Mammary epithelial cell (primary cell): ENCODE measurements around the gene KDM4B.

Experiments used
- EZH2 ChIP-seq: IDR thresholded peaks from 2 replicates; pipeline ENCODE4 v1.6.1; 2012; ENCODE audit warnings: low read length, inconsistent platforms, borderline replicate concordance
- TF ChIP-seq, protein P1 (sequence below), 2 donors: IDR thresholded peaks in 1 of 2; conservative IDR thresholded peaks in 1 of 2; 2 replicates each; pipeline ENCODE4 v1.5.1; 2011 to 2012; ENCODE audit warnings: inconsistent platforms in 2 of 2, low read length in 2 of 2, mild to moderate bottlenecking in 2 of 2, control low read depth in 1 of 2, low read depth in 1 of 2; ENCODE audit not compliant: insufficient read depth in 1 of 2; ENCODE audit errors: extremely low read depth in 1 of 2

DNA sequence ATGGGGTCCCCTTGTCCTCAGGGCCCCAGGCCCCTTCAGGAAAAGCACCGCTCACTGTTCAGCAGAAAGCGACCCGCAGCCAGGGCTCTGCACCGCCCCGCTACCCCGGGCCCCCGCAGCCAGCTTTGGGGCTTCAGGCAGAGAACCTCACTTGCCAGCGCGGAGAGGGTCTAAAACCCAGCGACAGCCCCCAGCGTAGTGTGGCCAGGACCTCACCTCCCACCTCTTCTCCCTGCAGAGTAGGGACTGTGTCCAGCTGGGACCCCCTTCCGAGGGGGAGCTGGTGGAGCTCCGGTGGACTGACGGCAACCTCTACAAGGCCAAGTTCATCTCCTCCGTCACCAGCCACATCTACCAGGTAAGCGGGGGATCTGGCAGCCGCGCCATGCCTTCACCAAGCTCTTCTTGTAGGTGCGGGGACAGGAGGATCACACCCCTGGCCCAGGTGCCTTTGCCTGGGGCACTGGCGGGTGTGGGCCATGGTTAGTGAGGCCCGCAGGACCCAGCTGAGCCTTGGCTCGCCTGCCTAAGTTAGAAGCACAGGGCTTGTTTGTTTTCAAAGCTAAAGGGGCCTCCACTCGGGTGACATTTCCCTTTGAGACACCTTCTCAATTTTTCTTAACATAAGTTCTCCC lies 175.7 kb downstream of the KDM4B start:
- TF ChIP-seq, protein P1, sequence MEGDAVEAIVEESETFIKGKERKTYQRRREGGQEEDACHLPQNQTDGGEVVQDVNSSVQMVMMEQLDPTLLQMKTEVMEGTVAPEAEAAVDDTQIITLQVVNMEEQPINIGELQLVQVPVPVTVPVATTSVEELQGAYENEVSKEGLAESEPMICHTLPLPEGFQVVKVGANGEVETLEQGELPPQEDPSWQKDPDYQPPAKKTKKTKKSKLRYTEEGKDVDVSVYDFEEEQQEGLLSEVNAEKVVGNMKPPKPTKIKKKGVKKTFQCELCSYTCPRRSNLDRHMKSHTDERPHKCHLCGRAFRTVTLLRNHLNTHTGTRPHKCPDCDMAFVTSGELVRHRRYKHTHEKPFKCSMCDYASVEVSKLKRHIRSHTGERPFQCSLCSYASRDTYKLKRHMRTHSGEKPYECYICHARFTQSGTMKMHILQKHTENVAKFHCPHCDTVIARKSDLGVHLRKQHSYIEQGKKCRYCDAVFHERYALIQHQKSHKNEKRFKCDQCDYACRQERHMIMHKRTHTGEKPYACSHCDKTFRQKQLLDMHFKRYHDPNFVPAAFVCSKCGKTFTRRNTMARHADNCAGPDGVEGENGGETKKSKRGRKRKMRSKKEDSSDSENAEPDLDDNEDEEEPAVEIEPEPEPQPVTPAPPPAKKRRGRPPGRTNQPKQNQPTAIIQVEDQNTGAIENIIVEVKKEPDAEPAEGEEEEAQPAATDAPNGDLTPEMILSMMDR (conservative IDR thresholded peaks at IDR 0.05 in 1 of 2, IDR thresholded peaks at IDR 0.05 in 1 of 2; ENCODE audit: extremely low read depth in 1 of 2, insufficient read depth in 1 of 2, low read depth in 1 of 2, low read length in 2 of 2): no peak
- no peak for TF ChIP-seq EZH2
